HG03066 (cell line): ENCODE data around the gene PACC1.

Experiments
- ATAC-seq: cut with Tn5 transposase; IDR thresholded peaks from one replicate; pipeline ENCODE4 v1.9.1; 2021; ENCODE audit warnings: low read depth; ENCODE audit not compliant: unreplicated experiment

PACC1 gene

DNA sequence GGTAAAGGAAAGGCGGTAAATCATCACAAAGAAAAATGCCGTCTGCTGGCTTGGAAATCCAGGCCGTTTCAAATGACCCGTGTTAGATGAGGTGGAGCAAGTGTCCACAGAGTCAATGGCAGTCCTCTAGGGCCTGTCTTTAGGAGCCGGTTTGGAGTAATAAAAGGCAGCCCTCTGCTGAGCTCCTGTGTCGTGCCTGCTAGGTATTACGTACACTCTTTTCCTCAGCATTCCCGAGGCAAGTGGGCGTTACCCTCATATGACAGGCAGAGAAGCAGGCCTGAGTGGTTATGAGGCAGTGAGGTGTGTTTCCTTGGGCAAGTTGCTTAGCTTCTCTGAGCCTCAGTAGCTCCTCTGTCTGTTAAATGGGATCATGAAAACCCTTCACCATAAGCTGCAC, 25.7 kb upstream of the PACC1 start:
- no peak for ATAC-seq

DNA sequence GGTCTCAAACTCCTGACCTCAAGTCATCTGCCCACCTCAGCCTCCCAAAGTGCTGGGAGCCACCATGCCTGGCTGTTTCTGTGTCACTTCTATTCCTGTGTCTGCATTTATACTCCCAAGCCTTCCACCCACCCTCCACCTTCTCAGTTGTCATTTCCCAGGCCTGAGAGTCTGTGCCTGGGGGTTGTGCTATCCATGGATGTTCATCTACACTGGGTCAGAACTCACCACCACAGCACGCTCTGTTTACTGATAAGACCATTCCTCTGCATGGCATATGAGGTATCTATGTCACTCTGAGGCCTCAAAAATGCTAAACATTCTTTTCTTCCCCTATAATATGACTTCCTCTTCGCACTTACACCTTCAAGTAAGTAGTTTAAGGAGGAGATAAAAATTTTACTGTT, 24.1 kb upstream of the PACC1 start:
- no peak for ATAC-seq

DNA sequence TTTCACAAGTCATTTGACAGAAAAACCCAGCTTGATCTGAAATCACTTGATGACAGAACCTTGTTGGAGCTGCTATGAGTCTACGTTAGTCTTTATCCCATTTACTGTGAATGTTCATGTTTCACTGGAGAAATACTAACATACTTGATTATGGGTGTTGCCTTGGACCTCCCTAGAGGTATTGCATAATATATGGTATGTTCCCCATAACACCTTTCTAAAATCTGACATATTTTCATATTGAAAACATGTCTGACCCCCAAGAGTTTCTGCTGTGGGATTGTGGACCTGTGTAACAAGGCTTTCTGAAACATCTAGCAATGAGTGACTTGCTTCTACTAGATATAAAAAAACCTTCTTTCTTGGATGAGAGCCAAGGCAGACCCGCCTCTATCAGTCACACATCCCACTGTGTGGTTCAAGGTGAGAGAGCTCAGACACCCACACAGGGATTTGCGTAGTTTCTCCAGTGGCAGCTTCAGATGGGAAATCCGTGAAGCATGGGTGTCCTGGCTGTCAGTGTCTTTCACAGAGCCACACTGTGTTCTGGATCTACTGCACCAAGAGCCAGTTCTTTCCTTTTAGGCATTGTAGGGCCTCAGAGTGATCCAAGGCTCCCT, 22.6 kb upstream of the PACC1 start:
- no peak for ATAC-seq

DNA sequence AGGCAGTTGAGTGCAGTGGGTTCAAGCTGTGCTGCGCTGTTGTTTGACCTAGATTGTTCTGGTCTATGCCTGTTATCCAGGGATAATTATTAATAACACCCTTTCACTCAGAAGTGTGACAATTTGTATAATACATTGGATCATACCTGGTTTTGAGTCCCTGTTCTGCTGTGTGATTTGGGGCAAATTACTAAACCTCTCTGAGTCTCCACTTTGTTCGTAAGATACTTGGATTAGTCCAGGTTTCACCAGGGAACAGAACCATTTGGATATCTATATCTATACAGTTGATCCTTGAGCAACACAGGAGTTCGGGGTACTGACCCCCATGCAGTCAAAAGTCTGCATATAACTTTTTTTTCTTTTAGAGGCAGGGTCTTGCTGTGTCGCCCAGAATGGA, 20.3 kb upstream of the PACC1 start:
- ATAC-seq, result no peak

DNA sequence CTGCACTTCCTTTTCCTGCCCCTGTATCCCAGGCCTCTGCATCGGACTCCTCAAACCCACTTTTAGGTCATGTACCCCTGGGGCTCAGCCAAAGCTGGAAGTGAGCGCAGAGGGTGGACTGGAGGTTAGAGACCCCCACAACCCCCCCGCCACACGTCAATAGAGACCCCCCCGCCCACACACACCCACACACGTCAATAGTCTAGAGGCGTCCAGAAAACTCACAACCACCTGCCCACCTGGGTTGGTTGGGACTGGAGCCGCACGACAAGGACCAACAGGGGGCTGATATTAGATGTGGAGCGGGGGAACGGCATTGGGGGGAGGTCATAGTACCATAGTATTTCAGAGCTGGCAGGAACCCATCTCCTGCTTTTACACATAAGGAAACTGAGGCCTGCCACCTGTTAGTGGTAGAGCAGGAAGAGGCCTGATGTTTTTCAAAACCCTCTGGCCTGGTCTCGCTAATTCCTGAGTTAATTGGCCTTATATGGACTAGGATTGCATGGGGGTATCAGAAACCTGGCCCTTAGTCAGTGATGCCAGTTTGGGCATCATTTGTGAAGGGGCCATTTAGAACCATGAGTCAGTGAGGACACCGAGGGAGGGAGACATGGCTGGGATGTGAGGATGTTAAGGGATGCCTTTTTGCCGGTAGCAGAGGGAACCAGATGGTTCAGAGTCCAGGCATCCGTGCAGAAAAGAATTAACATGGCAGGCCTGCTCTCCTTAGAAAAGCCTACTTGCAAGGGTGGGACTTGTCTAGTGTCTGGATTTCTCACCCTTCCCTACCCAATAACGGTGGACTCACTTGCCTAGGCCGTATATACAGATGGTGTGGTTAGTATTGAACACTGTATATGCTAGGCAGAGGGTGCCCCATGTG, 19.1 kb upstream of the PACC1 start:
- no peak for ATAC-seq

DNA sequence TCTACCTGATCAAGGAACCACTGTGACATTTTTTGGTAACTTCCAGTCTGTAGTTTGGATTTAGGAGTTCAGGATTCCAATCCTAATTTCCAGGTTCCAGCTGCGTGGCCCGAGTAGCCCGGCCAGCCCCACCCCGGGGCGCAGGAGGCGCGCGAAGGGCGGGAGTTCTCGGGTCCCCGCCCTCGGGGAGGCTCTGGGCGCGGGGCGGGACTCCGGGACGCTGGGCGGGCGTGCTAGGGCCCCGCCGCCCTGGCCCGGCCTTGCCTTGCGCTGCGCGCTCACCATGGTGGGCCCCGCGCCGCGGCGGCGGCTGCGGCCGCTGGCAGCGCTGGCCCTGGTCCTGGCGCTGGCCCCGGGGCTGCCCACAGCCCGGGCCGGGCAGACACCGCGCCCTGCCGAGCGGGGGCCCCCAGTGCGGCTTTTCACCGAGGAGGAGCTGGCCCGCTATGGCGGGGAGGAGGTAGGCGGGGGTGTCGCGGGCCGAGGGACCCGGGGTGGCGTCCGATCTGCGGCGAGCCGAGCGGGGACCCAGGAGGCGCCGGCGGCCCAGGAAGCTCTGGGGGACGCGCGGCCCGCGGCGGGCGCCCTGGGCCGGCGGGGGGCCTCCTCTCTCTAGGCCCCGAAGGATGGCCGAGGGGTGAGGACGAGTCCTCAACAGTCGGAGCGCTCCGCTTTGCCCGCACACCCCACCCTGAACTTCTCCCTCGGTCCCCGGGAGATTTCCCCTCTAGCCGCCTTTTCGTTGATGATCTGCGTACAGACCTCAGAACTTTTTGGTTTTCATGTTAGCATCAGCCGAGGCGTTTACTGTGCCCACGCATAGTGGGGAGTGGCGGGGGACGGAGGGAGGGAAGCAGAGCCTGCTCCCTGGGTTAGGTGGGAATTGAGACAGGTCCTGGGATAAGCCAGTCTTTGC, 18.2 kb upstream of the PACC1 start, which contains the start of gene NENF:
NENF (plus strand) TSS at position 260 of the 916 bp plus-strand sequence; CDS start at position 284, 24 bp downstream.
- ATAC-seq, result peak; percentile 99

DNA sequence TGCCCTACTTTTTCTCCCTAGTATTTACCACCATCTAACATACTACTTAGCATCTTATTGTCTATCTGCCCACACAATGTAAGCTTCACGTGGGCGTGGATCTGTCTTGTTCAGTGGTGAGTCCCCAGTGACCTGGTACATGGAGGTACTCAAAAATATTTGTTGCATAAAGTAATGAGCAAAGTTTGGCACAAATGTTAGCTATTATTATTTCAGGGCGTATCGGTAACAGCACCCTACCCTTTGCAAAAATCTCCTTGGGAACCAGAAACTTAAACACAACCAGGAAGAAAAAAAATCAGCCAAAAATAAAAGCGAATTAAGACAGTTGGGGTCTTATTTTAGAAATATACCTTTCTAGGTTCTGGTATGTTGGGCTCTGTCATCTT, 17.6 kb upstream of the PACC1 start:
- ATAC-seq, result no peak

DNA sequence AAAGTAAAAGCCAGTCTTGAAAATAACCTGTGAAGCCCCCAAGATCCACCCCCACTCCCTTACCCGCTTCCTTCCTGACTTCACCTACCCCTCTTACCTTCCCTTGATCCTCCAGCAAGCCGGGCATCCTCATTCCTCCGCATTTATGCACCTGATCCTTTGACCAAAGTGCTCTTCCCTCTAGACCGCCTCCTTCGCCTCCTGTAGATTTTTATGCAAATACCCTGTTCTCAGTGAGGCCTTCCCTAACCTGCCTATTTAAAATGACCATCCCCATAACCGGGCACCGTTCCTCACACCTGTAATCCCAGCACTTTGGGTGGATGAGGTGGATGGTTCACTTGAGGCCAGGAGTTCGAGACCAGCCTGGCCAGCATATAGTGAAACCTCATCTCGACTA, 17.0 kb upstream of the PACC1 start:
- ATAC-seq, result no peak

DNA sequence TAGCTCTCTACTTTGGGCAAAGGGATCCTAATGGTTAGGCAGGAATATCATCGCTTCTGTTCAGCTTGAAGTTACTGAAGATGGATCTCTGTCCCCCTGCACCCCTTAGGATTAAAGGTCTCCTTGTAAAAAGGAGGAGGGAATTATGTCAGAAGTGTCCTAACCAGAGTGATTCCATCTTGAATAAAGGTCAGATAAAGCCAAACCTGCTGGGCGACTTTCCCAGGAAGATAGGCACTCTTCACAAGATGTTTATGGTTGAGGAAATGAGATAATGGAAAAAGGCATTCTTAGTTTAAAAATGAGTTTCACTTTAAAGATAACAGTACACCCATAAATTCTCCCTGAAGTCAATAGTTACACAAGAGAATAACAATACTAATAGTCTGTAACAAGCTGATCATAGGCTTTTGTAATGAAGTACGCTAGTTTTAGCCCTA, 16.3 kb upstream of the PACC1 start:
- no peak for ATAC-seq

DNA sequence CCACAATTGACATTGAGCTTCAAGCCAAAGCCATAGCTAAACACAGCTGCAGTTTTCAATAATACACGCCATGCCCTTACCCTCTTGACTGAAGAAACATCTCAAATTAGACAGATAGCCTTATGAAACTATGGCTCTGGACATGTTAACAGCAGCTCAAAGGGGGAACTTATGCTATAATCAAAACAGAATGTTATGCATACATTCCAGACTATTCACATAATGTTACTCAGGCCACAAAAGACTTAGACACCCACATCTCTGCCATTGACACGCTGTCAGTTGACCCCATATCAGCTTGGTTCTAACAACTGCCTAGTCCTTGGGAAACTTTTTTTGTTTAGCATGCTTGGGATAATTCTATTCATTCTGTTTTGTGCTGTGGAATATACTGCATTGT, 15.7 kb upstream of the PACC1 start:
- ATAC-seq, result no peak

DNA sequence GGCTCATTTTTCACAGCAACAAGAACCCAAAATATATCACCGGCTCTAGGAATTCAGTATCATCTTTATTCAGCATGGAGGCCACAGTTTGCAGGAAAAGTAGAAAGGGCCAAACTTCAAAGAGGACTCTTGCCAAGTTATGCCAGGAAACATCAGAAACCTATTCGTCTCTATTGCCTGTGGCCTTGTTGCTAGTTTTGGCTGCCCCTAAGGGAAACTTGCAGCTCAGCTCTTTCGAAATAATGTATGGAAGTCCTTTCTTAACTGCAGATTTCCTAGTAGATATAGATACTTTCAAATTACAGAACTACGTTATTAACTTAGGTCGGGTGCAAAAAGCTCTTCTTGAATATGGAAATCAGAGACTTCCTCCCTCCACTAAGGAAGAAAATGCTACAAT, 13.8 kb upstream of the PACC1 start:
- ATAC-seq, result no peak

DNA sequence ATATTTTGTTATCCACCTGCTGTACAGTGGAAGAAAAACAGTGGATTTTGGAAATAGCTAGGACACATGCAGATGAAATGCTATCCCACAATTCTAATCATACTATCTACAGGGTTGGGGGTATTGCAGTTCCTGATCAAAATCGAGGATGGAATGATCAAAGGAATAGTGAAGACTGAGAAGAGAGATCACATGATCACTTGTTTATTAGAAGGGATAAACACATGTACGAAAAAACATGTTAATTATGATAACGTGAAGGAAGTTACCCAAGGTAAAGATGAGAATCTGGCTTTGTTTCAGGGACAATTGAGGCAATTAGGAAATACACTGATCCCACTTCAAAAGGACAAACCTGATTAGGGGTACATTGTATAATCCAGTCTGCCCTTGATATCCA, 9.2 kb upstream of the PACC1 start:
- no peak for ATAC-seq

DNA sequence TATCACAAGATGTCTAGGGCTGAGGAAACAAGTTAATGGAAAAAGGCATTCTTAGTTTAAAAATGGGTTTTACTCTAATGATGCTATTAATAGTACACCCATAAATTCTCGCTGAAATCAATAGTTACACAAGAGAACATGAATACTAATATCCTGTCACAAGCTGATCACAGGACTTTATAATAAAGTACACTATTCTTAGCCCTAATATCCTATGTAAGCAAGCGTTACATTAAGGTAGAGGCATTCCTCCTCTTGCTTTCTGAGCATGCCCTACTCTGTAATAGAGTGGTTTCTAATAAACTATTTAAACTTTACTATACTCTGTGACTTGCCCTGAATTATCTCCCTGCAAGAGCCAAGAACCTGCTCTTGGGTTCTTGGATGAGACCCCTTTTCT, 6.5 kb upstream of the PACC1 start:
- no peak for ATAC-seq

DNA sequence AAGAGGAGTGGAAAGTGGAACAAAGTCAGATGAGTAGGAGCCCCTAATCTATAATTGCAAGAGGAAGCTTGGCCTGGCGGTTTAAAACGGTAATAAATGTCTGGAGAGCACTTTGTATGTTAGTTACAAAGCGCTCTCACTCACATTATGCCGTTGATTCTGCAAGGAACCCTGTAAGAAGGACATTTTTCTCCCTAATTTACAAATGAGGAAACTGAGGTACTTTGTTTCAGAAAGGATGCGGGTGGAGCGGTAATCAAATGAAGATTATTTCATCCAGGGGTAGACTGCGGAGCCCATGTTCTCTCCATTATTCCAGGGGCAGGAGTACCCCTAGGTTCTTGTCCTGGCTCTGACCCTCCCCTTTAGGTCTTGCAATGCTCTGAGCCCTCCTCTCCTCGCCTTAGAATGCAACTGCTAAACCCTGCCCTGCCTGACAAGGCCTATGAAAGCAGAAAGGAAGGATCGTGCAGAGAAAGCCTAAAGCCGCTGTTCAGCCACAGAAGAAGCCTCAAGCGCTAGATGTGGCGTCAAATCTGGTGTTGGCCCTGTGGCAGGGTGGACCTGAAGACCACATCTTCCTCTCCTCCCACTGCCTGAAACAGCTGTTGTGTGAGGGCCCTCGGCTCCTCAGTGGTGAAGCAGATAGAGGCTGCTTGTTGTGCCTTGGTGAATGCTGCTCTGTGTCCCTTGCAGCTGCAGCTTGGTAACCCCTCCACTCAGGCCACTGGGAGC, 588 bp upstream of the PACC1 start:
- ATAC-seq, result peak; percentile 20

DNA sequence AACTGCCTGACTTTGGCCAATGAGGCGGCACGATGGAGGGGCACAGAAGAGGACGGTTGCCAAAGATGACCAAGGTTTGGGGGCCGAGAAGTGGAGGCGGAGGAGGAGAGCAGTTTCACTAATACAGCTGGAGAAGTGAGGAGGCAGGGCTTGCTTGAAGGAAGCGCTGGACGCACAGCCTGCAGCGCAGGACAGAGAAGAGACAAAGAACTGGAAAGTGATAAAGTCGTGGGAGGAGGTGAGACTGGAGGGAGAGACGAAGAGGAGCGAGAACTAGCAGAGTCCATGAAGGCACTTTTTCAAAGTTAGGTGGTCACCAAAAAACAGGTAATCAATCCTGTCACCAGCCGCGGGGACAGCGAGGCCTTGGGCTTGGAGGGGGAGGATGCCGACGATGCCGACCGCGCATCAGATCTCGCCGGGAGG, 771 bp downstream of the PACC1 start:
- peak; percentile 1 for ATAC-seq

DNA sequence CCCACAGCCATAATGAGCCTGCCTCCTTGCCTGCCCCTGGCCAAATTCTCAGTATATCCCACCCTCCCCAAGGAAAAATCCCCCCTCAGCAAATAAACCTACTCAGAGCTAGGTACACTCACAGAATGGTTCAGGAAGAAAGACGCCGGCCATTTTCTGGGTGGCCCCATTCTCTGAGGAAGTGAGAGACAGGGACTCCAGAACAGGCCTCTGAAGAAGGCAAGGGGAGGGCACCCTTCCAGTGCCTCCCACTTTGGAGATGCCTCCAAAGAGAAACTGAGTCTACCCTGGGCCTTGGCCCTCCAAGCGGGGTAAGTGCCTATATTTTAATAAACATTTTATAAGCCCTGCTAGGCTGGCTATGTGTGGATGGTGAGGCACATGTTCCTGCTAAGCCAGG, 2.3 kb downstream of the PACC1 start:
- ATAC-seq, result no peak

DNA sequence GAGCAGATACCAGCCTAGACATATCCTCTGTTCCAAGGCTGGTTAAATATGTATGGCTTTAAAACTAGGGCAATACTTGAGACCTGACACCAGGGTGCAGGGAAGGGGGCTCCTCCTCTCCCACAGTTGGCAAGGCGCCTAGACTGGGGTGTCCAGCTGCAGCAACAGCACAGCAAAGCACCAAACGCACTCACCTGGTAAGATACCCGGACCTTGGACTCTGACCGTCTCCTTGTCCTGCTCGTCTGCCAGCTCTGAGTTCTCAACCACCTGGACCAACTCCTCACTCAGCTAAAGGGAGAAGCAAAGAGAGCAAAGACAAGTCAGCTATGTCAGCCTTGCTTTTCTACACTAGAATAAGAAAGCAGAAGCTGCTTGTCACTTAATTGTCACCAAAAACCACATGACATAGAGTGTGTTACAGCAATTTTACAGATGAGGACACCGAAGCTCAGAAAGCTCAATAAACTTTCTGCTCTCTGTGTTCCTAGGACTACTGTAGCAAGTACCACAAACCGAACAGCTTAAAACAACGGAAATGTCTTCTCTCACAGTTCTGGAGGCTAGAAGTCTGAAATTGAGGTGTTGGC, 4.4 kb downstream of the PACC1 start:
- no peak for ATAC-seq

DNA sequence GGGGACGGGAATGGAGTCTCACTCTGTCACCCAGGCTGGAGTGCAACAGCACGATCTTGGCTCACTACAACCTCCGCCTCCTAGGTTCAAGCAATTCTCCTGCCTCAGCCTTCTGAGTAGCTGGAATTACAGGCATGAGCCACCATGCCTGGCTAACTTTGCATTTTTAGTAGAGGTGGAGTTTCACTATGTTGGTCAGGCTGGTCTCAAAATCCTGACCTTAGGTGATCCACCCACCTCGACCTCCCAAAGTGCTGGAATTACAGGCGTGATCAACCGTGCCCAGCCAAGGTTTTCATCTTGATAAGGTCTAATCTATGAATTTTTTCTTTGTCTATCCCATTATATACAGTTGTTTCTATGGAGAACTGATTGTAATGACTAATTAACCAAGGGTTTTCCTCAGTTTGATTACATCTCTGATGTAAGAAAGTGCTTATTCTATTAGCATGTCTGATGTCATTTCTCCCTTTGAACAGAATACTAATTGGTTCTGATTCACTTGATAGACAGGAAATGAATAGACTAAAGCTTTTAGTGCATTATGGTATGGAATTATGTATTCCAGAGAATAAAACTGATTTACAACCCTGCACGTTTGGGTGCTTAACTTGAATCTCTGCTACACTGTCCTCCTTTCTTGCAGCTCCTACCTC, 11.9 kb downstream of the PACC1 start:
- ATAC-seq, result no peak

DNA sequence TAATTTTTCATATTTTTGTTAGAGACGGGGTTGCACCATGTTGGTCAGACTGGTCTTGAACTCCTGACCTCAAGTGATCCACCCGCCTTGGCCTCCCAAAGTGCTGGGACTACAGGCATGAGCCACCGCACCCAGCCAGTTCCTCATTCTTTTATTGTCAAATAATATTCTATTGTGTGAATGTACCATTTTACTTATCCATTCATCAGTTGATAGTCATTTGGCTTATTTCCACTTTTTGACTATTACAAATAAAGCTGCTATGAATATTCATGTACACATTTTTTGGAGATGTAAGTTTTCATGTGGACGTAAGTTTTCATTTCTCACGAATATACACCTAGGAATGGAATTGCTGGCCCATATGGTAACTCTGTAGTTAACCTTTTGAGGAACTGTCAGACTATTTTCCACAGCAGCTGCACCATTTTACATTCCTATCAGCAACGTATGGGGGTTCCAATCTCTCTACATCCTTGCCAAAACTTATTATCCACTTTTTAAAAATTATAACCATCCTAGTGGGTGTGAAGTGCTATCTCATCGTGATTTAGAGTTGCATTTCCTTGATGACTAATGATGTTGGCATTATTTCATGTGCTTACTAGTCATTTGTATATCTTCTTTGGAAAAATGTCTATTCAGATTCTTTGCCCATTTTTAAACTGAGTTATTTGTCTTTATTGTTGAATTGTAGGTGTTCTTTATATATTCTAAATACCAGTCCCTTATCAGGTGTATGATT, 12.7 kb downstream of the PACC1 start:
- no peak for ATAC-seq
